GM12872 (cell line): ENCODE data around the gene DPT.

Experiments
- TF ChIP-seq, protein P1 (sequence below): IDR thresholded peaks from 3 replicates; pipeline ENCODE4 v1.5.1; 2011; ENCODE audit warnings: low read depth, mild to moderate bottlenecking, low read length, moderate library complexity; ENCODE audit not compliant: insufficient read depth

The DPT gene

DNA sequence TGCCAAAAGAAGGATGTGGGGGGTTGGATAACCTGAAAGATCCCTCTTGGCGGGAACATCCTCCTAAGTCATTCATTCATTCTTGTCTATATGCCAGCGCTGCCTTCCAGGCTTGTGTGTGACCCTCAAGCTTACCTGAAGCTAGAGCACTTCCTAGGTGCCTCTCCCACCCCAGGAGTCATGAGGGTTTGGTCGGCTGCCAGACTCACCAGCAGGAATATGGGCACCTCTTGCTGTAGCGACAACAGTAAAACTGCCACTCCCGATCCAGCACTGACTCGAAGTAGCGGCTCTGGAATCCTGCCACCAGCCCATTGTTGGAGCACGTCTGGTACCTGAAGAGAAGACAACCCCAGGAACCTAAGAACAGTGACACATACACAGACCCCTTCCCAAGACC lies 15.0 kb downstream of the DPT start:
- TF ChIP-seq, protein P1, sequence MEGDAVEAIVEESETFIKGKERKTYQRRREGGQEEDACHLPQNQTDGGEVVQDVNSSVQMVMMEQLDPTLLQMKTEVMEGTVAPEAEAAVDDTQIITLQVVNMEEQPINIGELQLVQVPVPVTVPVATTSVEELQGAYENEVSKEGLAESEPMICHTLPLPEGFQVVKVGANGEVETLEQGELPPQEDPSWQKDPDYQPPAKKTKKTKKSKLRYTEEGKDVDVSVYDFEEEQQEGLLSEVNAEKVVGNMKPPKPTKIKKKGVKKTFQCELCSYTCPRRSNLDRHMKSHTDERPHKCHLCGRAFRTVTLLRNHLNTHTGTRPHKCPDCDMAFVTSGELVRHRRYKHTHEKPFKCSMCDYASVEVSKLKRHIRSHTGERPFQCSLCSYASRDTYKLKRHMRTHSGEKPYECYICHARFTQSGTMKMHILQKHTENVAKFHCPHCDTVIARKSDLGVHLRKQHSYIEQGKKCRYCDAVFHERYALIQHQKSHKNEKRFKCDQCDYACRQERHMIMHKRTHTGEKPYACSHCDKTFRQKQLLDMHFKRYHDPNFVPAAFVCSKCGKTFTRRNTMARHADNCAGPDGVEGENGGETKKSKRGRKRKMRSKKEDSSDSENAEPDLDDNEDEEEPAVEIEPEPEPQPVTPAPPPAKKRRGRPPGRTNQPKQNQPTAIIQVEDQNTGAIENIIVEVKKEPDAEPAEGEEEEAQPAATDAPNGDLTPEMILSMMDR = no peak

DNA sequence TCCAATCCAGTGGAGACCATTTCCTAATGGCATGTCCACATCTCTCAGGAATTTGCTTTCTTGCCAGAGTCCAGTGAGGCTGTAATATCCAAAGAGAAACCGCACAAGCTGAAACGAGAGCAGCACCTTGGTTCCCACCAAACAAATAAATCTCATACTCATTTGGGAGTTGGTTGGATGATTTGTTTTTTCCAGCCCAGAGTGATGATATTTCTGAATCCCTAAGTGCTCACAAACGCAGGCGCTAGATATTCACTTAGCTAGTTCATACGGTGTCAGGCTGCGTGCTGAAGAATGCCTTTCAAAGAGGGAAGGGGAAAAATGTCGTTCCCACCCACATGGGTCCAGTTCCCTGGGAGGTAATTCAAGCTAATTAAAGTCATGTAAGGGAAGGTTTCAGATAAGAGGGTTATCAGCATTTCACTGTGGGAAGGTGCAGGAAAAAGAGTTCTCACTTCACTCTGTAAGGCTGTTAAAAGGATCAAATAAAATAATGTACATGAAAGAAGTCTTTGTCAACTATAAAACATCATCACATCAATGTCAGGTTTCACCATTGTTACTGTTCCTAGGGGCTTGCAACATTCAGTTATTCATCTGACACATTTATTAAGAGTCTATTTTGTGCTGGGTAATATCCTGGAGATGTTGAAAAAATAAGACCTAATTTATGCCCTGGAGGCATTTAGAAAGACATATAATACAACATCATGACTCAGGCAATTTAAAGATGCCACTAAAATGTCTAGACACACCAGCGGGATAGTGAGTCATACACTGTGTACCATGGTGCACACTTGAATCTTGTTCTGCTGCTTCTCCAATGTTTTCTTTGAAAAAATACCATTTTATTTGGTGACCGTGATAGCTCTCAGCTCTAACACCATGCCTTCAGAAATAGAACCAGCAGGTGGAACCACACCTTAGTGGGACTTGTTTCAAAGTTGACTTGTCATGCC lies 19.3 kb downstream of the DPT start:
- TF ChIP-seq, protein P1 = no peak

DNA sequence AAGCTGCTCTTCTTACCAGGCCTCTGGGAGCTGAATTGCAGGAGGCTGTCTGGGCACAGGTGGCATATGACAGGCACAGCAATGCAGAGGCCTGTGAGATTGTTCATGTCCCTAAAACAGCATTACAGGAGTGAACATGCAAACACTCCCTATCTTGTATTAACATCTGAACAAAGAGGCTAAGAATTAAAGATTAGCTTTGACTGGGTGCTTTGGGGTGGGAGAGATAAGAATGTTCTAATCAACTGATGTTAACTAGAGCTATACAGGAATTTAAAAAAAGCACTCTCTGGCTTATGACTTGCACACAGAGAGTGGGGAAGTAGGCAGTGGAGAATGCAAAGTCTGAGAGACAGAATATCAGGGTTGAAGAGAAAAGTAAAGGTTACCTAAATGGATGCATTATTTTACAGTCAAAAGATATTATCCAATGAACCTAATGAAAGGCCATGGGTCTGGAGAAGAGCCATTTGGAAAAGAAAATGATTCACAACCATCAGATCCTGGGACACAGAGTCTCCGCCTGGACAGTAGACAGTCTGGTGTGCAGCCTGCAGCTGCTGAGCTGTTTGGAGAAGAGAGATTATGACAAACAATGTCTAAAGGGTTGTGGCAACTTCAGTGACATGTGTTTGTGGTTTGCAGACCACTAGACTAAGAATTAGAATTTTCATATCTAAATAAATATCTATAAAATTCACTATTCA lies 20.2 kb downstream of the DPT start:
- TF ChIP-seq, protein P1 = no peak

DNA sequence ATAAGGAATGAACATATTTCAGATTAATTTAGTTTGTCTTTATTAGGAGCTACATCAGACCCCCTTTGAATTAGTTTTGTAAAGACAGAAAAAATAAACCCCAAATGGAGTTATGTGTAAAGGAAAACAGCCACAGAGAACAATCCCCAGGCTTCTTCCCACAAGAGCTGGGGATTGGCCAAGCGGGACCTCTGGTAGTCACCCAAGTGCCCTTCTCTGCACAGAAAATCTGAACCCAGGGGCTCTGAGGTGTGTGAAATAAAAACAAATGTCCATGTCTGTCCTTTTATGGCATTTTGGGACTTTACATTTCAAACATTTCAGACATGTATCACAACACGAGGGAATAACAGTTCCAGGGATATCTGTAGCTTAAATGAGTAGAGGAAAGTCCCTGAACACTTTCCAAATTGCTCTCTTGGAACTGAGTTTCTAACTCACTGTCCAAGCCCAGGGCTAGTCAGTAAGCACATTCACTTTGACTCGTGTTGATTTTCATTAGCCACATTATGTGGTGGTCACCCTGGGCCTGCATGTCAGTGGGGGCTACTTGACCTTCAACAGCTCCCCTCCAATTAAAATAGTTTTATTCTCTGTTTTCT lies 22.5 kb downstream of the DPT start:
- TF ChIP-seq, protein P1 = no peak

DNA sequence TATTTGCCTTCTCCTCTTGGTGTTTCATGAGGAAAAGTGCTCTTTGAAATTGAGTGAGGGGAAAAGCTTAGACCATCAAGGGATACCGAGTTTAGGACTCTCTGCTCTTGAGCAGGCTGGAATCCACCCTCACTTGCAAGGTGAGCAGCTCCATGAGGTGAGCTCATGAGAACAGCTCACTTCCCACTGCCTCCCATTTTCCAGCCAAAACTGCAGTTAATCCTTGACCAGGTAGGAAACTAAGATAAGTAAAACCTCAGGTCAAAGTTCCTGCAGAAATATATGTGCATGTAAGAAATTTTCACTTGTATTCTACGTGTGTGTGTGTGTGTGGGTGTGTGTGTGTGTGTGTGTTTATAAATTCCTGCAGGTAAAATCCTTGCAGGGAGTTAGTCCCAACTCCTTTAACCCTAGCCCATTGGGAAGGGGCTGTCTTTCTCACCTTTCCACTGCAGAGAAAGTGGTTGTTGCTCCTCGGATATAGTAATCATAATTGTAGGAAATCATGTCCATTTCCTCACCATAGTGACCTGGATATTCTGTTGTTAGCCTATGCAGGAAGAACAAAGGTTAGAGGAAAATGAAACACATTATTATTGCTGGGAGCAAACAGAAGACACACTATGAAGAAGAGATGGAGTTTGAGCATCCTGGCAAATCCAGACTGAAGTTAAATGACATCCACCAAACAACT lies 28.3 kb downstream of the DPT start:
- TF ChIP-seq, protein P1 = no peak

DNA sequence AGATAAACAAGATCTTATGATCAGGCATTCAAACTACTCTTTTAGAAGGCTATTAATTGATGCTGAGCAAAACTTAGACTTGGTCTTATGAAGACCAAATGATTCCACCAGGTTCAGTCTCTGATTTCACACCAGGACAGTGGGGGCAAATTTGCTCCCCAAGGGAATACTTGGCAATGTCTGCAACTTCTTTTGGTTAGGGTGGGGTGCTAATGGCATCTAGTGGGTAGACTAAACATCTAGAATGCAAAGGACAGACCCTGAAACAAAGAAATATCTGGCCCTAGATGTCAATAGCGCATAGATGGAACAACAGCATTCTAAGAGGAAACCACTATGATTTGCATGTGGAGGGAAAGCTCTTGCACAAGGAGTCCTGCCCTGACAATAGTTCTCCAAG lies 30.6 kb downstream of the DPT start:
- TF ChIP-seq, protein P1 = no peak
